ENCODE results near the gene TACC2. TPM values are rescaled to one million over a fixed set of nuclear protein-coding genes. Genes with fewer than 3 reads are reported as not detected.

TACC2 gene
- total RNA-seq, 2 experiments from 2014 or later = not detected

GRCh38 chr10:122141821-122142640, 153.1 kb downstream of the TACC2 start:
- DNase-seq = no peak
- H3K36me3 Mint-ChIP-seq = no peaks in the 10 kb centered on the region
- ATAC-seq (ENCODE audit: low read depth) = no peak
- POLR2A ChIA-PET = no interaction called here
- H3K4me3 Mint-ChIP-seq = no peak overlapping the region
- H3K27ac Mint-ChIP-seq = no peak overlapping the region
- H3K27me3 Mint-ChIP-seq = peaks cover 4% of the 10 kb centered on the region
- no peaks in the 10 kb centered on the region for H3K4me1 Mint-ChIP-seq
- peaks cover 2% of the 10 kb centered on the region for H3K9me3 Mint-ChIP-seq

GRCh38 chr10:122142641-122143237, 153.8 kb downstream of the TACC2 start:
- no peak overlapping the region for H3K4me3 Mint-ChIP-seq
- ATAC-seq (ENCODE audit: low read depth) (no peak), DNase-seq (peak; percentile 45)
- no peaks in the 10 kb centered on the region for H3K36me3 Mint-ChIP-seq
- H3K9me3 Mint-ChIP-seq = peaks cover 2% of the 10 kb centered on the region
- H3K27ac Mint-ChIP-seq = no peak overlapping the region
- no peaks in the 10 kb centered on the region for H3K4me1 Mint-ChIP-seq
- POLR2A ChIA-PET = no interaction called here
- peaks cover 4% of the 10 kb centered on the region for H3K27me3 Mint-ChIP-seq

- Mint-ChIP-seq H3K4me1 (no peaks in the 10 kb centered on the region), H3K36me3 (no peaks in the 10 kb centered on the region), H3K9me3 (peaks cover 2% of the 10 kb centered on the region), H3K27me3 (peaks cover 4% of the 10 kb centered on the region), H3K4me3 (no peak overlapping the region), H3K27ac (no peak overlapping the region)
- DNase-seq (no peak), ATAC-seq (ENCODE audit: low read depth) (no peak)
- POLR2A ChIA-PET = no interaction called here
These were observed 154.4 kb downstream of the TACC2 start for GRCh38 chr10:122143238-122143841.

- no peaks in the 10 kb centered on the region for H3K4me1 Mint-ChIP-seq
- no peak overlapping the region for H3K4me3 Mint-ChIP-seq
- H3K36me3 Mint-ChIP-seq = no peaks in the 10 kb centered on the region
- H3K27me3 Mint-ChIP-seq = peaks cover 4% of the 10 kb centered on the region
- no peak overlapping the region for H3K27ac Mint-ChIP-seq
- H3K9me3 Mint-ChIP-seq = peaks cover 2% of the 10 kb centered on the region
- POLR2A ChIA-PET = no interaction called here
- no peak for DNase-seq
- no peak for ATAC-seq (ENCODE audit: low read depth)
These were observed 155.2 kb downstream of the TACC2 start for GRCh38 chr10:122144199-122144598.

- no peak for DNase-seq
- peaks cover 2% of the 10 kb centered on the region for H3K9me3 Mint-ChIP-seq
- POLR2A ChIA-PET = no interaction called here
- no peak for ATAC-seq (ENCODE audit: low read depth)
- no peak overlapping the region for H3K4me3 Mint-ChIP-seq
- H3K27ac Mint-ChIP-seq = no peak overlapping the region
- no peaks in the 10 kb centered on the region for H3K36me3 Mint-ChIP-seq
- H3K27me3 Mint-ChIP-seq = peaks cover 4% of the 10 kb centered on the region
- no peaks in the 10 kb centered on the region for H3K4me1 Mint-ChIP-seq
These were observed 156.2 kb downstream of the TACC2 start for GRCh38 chr10:122145113-122145512.

- Mint-ChIP-seq H3K4me3 (no peak overlapping the region), H3K4me1 (no peaks in the 10 kb centered on the region)
These were observed 158.7 kb downstream of the TACC2 start for GRCh38 chr10:122147663-122148062.

GRCh38 chr10:122148876-122149560, 160.1 kb downstream of the TACC2 start:
- no peak for ATAC-seq (ENCODE audit: low read depth)
- H3K27me3 Mint-ChIP-seq = peaks cover 4% of the 10 kb centered on the region
- no peak for DNase-seq
- no peak overlapping the region for H3K27ac Mint-ChIP-seq
- POLR2A ChIA-PET = no interaction called here
- H3K36me3 Mint-ChIP-seq = no peaks in the 10 kb centered on the region
- H3K4me3 Mint-ChIP-seq = no peak overlapping the region
- no peaks in the 10 kb centered on the region for H3K4me1 Mint-ChIP-seq
- peaks cover 2% of the 10 kb centered on the region for H3K9me3 Mint-ChIP-seq

More at GRCh38 chr10:122147663-122148062, 158.7 kb downstream of the TACC2 start:
- no peak overlapping the region for H3K27ac Mint-ChIP-seq
- POLR2A ChIA-PET = no interaction called here
- H3K27me3 Mint-ChIP-seq = peaks cover 6% of the 10 kb centered on the region
- no peak for ATAC-seq (ENCODE audit: low read depth)
- no peaks in the 10 kb centered on the region for H3K36me3 Mint-ChIP-seq
- peaks cover 2% of the 10 kb centered on the region for H3K9me3 Mint-ChIP-seq
- DNase-seq = no peak

- peaks cover 4% of the 10 kb centered on the region for H3K27me3 Mint-ChIP-seq
- no peaks in the 10 kb centered on the region for H3K4me1 Mint-ChIP-seq
- no peak overlapping the region for H3K4me3 Mint-ChIP-seq
- no peaks in the 10 kb centered on the region for H3K36me3 Mint-ChIP-seq
- POLR2A ChIA-PET = no interaction called here
- ATAC-seq (ENCODE audit: low read depth) (no peak), DNase-seq (no peak)
- H3K27ac Mint-ChIP-seq = no peak overlapping the region
- H3K9me3 Mint-ChIP-seq = peaks cover 2% of the 10 kb centered on the region
These were observed 160.9 kb downstream of the TACC2 start for GRCh38 chr10:122149561-122150505.

GRCh38 chr10:122151121-122151694, 162.2 kb downstream of the TACC2 start:
- Mint-ChIP-seq H3K27ac (no peak overlapping the region), H3K27me3 (peaks cover 4% of the 10 kb centered on the region), H3K36me3 (no peaks in the 10 kb centered on the region), H3K4me3 (no peak overlapping the region), H3K4me1 (no peaks in the 10 kb centered on the region), H3K9me3 (no peaks in the 10 kb centered on the region)
- DNase-seq (no peak), ATAC-seq (ENCODE audit: low read depth) (no peak)
- POLR2A ChIA-PET = no interaction called here

- Mint-ChIP-seq H3K4me3 (no peak overlapping the region), H3K27me3 (peaks cover 4% of the 10 kb centered on the region), H3K4me1 (no peaks in the 10 kb centered on the region), H3K27ac (no peak overlapping the region), H3K36me3 (no peaks in the 10 kb centered on the region), H3K9me3 (no peaks in the 10 kb centered on the region)
- POLR2A ChIA-PET = no interaction called here
- ATAC-seq (ENCODE audit: low read depth) = no peak
- no peak for DNase-seq
These were observed 163.6 kb downstream of the TACC2 start for GRCh38 chr10:122152544-122152943.

- DNase-seq (no peak), ATAC-seq (ENCODE audit: low read depth) (no peak)
- POLR2A ChIA-PET = no interaction called here
- Mint-ChIP-seq H3K9me3 (no peaks in the 10 kb centered on the region), H3K27me3 (peaks cover 4% of the 10 kb centered on the region), H3K27ac (no peak overlapping the region), H3K4me1 (no peaks in the 10 kb centered on the region), H3K36me3 (no peaks in the 10 kb centered on the region), H3K4me3 (no peak overlapping the region)
These were observed 165.1 kb downstream of the TACC2 start for GRCh38 chr10:122154031-122154544.

GRCh38 chr10:122154545-122155366, 165.8 kb downstream of the TACC2 start:
- no peaks in the 10 kb centered on the region for H3K9me3 Mint-ChIP-seq
- no peaks in the 10 kb centered on the region for H3K36me3 Mint-ChIP-seq
- ATAC-seq (ENCODE audit: low read depth) = no peak
- no peaks in the 10 kb centered on the region for H3K4me1 Mint-ChIP-seq
- H3K27me3 Mint-ChIP-seq = peaks cover 4% of the 10 kb centered on the region
- POLR2A ChIA-PET = no interaction called here
- no peak overlapping the region for H3K4me3 Mint-ChIP-seq
- DNase-seq = no peak
- H3K27ac Mint-ChIP-seq = no peak overlapping the region

Data from activated naive CD8-positive, alpha-beta T cell treated with anti-CD3 and anti-CD28 coated beads, Interleukin-2, amount 10 ng/mL, durations not matched to agents 7 days and 5 days (primary cell).